Measurements from ENCODE around the gene CFDP1.

The CFDP1 gene

DNA sequence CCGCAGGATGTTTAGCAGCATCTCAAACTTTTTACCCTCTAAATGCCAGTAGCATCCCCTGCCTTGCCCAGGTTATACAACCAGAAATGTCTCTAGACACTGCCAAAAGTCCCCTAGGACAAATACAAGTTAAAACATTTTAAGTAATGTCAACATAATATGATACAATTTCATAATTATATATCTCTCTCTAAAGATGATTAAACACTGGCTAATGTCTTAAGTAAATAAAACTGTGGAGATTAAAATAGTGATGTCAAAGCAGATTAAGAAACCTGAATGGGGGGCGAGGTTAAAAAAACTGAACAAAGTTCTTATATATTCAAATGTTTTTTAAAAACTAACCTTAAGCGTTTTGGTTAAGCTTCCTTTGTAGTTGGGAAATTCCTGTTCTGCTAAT is 62.1 kb downstream of the CFDP1 start:
- DNase-seq: no peak

DNA sequence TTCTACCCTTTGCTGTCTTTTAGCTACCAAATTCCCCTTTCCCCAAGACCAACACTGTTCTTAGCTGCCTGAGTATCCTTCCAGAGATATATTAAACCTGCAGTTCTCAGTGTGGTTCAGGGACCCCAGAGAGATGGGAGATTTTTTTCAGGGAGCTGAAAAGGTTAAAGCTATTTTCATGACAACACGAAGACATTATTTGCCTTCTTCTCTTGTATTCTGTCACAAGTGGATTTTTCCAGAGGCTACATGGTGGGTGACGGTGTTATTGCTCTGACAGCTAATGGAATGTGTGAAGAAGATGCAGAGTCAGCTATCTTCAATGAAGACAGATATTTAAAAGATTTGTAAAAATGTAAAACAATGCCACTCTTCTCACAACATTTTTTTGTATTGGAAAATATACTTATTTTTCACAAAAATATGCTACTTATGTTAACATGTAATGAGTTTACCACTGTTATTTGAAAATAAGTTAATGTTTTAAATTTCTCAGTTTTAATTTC is 69.0 kb downstream of the CFDP1 start:
- no peak for DNase-seq

DNA sequence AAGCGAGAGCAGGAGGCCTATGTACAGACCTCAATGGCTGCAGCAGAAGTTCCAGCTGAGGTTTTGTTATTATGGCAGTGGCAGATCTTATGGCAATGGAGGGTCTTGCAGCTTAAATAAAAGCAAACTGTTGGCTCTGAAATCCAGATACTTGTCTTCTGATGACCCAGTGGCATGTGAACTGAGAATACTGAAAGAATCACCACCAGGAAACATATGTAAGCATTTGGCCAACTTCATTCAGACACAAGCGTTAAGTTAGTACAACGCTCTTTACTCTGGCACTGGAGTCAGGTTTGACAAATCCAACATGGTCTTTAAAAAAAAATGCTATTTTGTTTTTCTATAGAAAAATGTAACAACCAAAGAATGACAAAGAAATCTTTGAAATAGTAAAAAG is 70.5 kb downstream of the CFDP1 start:
- DNase-seq: no peak

DNA sequence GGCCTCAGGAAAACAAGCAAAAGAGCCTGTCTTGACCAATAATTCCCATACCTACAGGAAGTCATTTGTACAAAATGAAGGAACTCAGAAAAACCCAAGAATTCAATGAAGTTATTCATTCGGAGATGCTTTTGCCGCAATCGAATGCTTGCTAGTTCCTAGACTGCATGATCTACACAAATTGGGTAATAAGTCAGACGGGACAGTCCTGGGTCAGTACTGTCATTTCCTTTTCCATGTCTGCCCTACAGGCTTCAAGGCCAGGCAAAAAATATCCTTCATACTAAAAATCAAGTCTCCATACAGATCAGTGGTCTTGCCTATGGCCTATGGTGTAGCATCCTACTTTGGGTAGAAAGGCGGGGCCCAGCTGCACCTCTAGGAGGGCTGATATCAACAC is 71.4 kb downstream of the CFDP1 start:
- DNase-seq: no peak

DNA sequence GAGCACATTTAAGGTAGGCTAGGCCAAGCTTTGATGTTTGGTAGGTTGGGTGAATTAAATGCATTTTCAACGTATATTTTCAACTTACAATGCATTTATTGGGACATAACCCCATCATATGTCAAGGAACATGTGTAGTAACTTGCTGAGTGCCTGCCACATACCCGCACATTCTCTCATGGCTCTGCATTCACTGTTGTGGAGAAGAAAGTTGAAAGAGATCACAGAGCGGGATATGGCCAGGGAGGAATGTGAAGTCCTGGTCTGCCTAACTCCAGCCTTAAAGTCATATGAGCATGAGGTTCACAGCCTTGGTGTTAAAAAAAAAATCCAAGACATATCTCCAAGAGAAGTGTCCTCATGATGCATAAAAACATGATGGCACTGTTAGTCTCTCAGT is 79.1 kb downstream of the CFDP1 start:
- DNase-seq: no peak

DNA sequence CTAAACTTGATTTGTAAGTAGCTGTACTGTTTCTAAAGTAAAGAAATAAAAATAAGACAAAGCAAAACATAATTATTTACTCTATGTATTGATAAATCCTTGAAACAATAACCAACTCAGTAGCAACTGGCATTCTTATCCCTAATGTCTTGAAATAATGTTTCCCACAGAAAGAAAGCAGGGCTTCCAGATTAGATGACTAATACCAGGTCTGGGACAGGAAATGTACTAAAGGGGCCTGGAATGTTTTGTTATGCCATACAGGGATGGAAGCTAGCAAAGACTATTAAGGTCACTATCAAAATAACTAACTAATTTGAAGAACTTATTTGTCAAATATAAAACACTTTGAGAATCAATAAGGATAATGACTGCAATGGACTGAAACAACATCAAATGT is 82.1 kb downstream of the CFDP1 start:
- DNase-seq: no peak

DNA sequence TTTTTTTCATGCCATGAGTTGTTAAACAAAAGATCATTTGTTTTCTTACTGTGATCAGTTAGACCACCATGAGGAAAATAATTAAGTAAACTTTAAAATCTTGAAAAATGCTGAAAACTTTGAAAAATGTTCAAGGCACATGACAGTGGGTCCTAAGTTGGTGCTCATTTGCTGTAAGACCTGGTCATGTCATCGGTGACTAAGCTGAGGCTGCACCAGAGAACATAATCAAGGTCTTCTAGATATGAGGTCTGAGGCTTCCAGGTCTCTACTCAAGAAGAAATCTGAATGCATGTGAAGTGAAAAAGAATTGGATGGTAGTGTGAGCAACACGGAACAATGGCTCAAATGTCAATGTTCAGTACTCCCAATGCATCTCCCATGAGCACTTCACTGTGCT is 87.6 kb downstream of the CFDP1 start:
- no peak for DNase-seq

DNA sequence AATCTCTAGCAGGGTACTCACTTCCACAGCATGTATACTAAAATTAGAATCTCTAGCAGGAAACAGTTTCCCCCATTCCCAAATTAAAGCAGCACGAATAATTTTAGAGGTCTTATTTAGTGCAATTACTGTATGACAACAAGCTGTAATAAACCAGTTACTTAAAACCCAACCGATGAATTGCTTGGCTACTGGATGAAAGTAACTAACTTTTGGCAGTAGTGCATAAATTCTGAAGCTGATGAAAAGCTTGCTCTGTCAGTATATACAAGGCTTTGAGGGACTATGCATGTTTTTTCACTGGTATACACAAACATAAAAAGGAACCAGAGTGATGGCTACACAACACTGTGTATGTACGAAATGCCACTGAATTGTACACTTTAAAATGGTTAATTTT is 89.4 kb downstream of the CFDP1 start:
- no peak for DNase-seq

DNA sequence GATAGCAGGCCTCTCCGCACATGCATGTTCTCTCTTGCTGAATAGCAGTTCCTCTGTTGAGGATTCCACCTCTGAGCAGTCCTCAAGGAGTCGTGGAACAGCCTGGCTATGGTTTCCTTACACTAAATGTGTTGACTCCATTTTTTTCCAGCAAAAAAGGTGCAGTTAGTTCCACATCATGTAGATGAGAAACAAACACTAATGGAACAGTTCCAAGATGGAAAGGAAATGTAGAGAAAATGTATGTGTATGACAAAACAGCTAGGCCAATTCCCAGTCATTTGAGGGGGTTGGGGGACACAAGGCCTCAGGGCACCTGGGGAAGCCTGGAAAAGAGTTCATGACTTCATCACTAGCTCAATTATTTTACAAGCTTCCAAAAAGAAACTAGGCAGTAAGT is 90.0 kb downstream of the CFDP1 start:
- no peak for DNase-seq

DNA sequence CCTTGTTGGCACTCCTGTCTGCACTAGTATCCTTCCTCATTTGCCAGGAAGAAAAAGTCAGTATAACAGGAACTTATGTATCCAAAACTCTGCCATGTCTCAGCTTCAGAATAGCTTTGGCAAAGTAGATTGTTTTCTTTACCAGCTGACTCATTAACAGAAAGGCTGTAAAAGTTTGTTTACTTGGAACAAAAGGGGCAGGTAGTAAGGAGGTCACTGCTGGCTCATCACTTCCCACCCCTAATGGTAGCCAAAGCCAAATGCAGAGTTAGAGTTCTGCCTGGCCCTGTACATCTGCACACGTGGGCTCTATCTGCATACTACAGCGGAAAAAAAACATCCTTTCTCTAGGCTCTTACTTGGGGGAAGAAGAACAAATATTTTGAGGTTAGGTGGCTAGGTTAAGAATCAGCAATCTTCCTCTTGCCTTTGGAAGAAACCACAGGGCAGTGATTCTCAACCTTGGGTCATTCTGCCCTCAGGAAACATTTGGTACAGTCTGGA is 90.9 kb downstream of the CFDP1 start:
- no peak for DNase-seq

DNA sequence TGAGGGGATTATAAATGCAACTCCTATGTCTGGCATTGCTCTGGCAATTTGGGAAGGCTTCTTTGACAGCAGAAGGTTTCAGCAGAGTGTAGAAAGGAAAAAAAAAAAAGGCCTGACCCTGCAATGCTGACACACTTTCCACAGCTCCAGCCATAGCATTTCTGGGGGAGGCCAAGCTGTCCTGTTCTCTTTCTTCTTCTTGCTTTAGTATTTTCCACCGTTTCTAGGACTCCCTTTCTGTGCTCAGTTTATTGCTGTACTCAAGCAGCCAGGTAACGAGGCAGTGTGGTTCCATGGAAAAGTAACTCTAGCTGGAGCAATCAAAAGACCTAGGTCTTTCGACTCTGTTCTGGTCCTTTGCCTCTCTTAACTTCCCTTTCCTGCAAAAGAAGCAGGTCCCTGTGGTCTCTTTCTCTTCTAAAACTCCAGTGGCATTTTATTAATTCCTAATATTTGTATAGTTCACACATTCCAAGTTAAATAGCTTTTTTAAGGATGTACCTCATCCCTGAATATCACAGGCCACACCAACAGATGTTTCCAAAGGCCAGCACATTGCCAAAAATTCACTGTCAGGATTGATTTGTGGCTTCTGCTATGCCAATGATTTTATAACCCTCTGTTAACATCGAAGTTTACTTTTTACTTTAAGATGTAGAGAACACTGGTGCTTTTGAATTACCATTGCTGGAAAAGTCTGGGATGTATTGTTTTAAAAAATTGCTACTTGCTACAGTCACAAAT is 91.6 kb downstream of the CFDP1 start:
- DNase-seq: no peak

DNA sequence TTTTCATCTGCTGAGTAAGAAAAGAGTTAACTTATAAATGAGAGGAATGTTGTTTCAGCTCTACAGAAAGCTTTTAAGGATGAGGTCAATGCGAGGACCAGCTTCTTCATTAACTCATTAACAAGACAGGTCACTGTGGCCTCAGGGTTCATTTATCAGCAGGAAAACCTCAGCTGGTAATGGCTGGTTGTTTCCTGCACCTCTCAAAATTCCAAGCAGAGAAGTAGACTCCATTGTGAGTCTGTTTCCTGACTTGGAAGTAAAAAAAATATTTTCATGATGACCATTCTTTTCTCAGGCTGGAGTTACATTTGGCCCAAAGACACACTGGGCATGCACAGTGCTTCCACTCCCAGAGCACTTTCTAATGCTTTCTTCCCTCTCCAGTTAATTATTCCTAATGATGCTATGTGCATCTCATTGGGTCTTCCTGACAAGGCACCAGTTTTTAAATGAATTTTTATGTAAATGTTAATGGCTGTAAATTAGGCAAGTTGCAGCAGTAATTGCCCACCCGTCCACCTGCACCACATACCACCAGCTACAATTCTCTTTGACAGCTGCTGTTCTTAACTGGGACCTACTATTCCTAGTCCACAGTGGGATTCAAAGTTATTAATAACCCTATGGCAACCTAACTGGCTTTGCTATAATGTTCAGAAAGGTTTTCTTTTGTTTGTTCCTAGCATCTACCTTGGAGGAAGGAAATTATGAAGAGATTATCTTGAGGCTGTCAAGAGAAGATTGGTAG is 92.4 kb downstream of the CFDP1 start:
- no peak for DNase-seq

DNA sequence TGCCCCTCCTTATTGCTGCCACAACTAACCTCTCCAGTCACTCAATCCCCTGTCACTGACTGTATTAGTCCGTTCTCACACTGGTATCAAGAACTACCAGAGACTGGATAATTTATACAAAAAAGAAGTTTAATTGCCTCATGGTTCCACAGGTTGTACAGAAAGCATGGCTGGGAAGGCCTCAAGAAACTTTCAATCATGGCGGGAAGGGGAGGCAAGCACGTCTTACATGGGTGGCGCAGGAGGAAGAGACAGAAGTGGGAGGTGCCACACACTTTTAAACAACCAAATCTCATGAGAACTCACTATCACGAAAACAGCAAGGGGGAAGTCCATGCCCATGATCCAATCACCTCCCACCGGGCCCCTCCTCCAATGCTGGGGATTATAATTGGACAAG is 95.9 kb downstream of the CFDP1 start:
- DNase-seq: no peak

DNA sequence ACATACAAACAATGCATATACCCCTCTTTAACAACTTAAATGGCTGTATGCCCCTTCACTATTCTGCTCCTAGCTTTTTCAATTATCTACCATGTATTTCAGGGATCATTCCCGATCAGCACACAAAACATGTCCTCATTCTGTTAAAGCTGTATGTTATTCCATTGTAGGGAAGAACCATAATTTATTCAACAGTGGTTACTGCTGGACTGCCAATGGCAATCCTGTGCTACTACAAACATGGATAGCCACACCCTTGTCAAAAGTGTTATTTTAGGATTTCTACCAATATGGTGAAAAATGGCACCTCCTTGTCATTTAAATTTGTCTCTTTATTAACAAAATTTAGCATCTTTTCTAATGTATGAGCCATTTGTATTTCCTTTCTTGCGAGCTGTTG is 96.8 kb downstream of the CFDP1 start:
- DNase-seq: no peak

DNA sequence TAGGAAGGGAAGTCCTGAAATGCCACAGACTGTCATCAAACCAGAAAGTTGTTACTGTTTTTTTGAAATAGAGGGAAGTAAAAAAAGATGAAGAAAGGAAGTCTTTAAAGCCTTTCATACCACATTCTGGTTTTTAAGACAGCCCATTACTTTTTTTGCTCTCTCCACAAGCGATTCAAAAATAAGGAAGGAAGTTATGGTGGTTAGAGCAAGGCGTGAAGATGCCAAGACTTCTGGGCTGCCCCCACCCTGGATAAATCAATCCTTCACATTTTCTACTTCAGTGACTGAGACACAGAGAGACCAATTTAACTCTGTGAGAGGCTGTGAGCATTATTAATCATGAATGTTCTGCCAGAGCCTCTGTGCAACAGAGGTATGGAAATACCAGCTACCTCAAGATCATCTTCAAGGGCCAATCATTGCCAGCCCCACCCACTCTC is 99.6 kb downstream of the CFDP1 start:
- DNase-seq: peak; percentile 80 to 86

DNA sequence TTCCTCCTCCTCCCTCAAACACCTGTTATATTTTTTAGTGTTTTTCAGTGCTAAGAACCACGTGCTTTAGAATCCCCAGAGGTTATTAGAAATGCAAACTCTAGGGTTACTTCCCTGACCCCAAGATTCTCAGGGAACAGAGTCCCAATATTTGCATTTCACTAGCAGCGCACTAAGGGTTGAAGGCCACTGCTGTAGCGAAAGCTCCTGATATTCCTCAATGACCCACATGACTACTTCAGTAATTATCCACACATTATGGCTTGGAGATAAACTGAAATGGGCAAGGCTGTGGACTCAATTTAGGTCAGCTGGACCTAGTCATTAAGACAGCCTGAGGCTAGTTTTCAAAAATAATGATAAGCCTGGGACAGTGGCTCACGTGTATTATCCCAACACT is 103.4 kb downstream of the CFDP1 start:
- DNase-seq: no peak

DNA sequence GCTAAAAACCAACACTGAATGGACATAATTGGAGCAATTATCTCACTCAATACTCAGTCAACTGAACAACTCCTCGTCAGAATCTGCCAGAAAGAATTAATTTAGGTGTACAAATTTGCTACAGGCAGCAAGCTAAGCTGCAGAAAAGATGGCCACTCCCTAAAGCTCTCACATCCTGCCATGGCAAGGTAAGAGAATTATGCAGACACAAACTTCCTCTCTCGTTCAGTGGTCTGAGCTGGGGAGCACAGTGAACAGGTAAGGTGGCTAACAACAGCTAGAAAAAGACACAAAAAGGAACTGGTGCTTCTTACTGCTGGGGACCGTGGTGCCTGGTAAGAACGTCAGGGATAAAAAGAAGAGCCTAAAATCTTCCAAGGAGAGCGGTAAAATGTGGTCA is 107.0 kb downstream of the CFDP1 start:
- no peak for DNase-seq

DNA sequence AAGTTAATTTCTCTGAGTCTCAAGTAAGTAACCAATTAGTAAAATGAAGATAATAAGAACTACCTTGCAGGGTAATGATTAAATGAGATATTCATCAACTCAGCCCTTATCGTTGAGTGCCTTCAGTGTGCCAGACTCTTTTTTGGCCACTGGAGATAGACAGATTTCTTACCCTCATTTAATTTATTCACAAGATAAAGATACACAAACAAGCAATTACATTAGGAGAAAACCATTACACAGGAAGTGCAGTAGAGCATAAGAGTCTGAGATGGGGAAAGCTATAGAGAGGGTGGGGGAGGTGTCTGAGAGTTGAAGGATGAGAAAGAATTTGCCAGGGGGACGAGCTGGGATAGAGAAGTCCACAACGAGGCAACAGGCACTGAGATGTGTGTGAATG is 109.4 kb downstream of the CFDP1 start:
- DNase-seq: no peak

DNA sequence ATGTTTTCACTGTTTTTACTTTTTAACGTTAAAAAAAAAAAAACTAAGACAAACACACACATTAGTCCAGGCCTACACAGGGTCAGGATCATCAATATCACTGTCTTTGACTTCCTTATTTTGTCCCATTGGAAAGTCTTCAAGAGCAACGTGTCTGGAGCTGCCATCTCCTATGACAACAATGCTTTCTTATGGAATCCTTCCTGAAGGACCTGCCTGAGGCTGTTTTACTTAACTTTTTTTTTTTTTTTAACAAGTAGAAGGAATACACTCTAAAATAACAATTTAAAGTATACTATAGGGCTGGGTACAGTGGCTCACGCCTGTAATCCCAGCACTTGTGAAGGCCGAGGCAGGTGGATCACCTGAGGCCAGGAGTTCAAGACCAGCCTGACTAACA is 110.1 kb downstream of the CFDP1 start:
- no peak for DNase-seq

DNA sequence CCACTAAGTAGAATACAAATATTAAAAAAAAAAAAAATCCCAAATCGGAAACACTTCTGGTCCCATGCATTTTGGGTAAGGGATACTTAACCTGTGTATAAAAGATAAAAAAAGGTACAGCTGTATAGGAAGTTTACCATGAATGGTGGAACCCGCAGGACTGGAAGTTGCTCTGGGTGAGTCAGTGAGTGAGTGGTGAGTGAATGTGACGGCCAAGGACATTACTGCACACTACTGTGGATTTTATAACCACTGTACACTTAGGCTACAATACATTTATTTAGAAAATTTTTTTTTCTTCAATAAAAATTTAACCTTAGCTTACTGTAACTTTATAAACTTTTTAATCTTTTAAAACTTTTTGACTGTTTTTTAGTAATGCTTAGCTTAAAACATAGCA is 110.6 kb downstream of the CFDP1 start:
- no peak for DNase-seq

DNA sequence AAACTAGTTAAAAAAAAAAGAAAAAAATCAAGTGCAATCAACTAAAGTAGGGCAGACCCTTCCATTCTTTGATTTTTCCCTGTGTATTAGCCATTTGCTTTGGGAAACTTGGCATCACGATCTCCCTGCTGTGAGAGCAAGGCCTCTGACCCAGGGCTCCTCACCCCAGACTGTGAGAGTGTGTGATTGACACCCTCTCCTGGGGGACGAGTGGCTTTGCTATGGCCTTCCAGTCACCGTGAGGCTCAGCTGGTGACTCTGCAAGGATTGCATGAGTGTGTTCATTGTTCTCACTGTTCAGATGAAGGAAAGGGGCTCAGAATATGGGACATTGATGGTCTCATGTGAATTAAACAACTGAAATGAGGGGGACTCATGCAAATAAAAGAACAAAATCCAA is 112.9 kb downstream of the CFDP1 start:
- no peak for DNase-seq

DNA sequence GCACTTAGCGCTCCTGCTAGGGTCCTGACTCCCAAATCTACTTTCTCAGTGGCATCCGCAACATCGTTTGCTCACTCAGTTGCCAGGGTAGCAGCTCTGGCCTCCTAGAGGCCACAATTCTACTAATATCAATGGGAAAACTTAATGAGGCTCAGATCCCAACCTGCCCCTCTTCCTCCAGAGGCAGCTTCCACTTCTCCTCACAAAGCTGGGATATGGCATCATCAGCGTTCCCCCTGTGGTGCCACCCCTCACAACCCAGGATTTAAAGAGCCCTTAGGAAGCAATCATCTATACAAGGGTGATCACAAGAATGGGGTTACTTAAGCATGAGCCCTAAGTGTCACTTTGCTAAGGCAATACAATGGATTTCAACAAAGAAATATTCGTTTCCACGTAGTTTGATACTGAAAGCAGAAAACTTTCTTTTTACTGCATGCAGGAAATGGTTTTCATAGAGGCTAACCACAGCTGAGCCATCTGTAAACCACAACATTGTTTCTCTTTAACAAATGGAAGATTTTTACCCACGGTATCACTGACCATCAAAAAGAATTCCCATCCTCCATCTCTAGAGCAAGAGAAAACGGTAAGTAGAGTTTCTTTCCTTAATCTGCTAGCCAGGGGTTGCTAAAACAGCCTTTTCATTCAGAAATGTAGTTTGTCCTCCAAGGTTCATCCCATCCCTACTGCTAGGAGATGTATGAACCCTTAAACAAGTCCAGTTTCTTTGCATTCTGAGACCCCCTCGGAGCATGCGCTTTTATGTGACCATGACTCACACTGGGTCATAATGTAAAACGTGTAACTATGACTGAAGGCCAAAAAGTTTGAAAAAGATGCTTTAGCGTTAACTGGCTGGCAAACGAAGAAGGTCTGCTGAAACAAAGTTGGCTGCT is 113.5 kb downstream of the CFDP1 start:
- no peak for DNase-seq

DNA sequence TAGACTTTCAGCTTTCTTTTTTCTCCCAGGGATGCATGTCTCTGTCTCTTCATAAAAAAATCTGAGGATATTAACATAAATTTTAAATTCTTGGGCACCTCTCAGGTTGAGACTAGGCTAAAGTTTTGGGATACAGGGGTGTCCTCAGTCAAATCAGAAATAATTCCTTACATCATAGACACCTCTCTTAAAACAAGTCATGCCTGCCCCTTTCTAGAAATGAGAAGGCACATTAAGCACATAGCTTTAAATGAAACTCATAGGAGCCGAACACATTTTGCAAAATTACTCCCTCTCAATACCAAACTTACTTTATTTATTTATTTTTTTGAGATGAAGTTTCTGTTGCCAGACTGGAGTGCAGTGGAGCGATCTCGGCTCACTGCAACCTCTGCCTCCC is 114.6 kb downstream of the CFDP1 start:
- no peak for DNase-seq
